Measurements from ENCODE around the gene MEG3. TPM values are rescaled to one million over a fixed set of nuclear protein-coding genes. Genes with fewer than 3 reads are reported as not detected.

MEG3 gene
- 371 TPM for total RNA-seq

DNA sequence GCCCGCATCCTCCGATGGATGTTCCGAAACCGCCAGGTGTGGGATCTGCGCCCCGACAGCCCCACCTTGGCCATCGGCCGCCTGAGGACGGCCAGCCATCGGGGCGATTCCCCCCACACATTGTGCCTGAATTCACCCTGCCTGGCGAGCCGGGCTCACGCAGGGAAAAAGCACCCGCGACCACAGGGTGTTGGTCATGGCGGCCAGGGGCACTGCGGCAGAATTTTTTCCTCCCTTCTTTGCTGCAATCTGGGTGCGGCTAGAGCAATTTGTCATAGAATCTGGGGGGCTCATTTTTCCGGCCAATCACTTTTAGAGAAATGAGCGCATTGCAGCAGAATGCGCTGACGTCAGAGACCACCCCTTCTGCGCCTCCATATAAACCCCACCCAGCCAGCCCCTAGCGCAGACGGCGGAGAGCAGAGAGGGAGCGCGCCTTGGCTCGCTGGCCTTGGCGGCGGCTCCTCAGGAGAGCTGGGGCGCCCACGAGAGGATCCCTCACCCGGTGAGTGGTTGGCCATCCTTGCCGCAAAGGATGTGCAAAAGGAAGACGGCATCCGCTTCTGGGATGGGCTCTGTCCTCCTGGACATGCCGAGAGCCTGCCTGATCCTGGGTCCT, at the start of gene MEG3:
Gene MEG3, plus strand, starts transcription at position 406 of the 619 bp plus-strand sequence.

DNA sequence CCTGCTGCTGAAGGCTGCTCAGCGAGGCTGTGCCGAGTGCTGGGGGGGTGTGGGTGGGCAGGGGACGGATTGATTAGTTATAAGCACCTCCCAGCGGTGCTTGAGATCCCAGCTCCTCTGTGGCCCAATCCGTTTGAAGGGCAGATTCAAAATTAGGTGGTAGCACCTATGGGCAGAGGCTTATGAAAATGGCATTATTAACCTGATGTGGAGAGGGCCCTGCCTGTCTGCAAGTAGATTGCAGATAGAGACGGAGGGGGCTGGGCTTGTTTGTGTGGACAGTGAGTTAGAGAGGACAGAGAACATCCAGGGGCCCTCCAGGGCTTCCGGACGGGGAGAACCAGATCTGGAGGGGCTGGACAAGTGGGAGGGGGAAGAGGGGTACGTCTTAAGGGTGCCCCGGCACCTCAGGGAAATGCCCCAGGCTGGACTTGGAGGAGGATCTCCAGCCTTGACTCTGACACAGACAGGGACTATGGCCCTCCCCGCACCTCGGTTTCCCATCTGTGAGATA, 77.8 kb downstream of the MEG3 start, which contains the start of gene RTL1:
Gene RTL1, minus strand, starts transcription at position 51 of the 514 bp plus-strand sequence. CDS start 18,934 bp downstream, outside the sequence.

Other genes with a start within 250 kb of the MEG3 start
- 8.8 TPM for gene BEGAIN, start 238.7 kb upstream of the MEG3 start, total RNA-seq
- gene DLK1, start 99.2 kb upstream of the MEG3 start, total RNA-seq: 112 TPM
- gene RTL1, start 77.6 kb downstream of the MEG3 start, total RNA-seq: 0.49 TPM

Measured in camera-type eye (tissue), 1 donor.